ENCODE measurements around the gene COPZ2. TPM values are rescaled to one million over a fixed set of nuclear protein-coding genes. Genes with fewer than 3 reads are reported as not detected.

Gene COPZ2
- total RNA-seq, 2 experiments from 2014 or later: 0.47 to 0.88 TPM

GRCh38 chr17:48056879-48057278, 19.3 kb upstream of the COPZ2 start:
- Mint-ChIP-seq H3K4me1 (ENCODE audit: low read depth) (peaks cover 24% of the 10 kb centered on the region), H3K27ac (no peak overlapping the region), H3K36me3 (ENCODE audit: low read depth) (peaks cover 87% of the 10 kb centered on the region), H3K27me3 (no peaks in the 10 kb centered on the region), H3K4me3 (no peak overlapping the region), H3K9me3 (no peaks in the 10 kb centered on the region)
- Histone ChIP-seq H3K9me3 (ENCODE audit: control insufficient read depth in 1 of 2, insufficient read depth in 1 of 2, low read length in 2 of 2) (no peaks in the 10 kb centered on the region), H3K36me3 (ENCODE audit: insufficient read depth, low read length) (peaks cover 87% of the 10 kb centered on the region), H3K4me3 (ENCODE audit: low read length) (no peak overlapping the region), H3K27ac (ENCODE audit: low read depth in 1 of 2, low read length in 2 of 2) (no peak overlapping the region), H3K4me1 (ENCODE audit: insufficient read depth, low read length) (peaks cover 33% of the 10 kb centered on the region), H3K27me3 (ENCODE audit: control insufficient read depth in 1 of 2, insufficient read depth in 2 of 2, low read length in 2 of 2) (no peaks in the 10 kb centered on the region)
- no peak for TF ChIP-seq CTCF (IDR thresholded peaks at IDR 0.05)
- DNase-seq: no peak
- intact Hi-C loops (cut with DNase I, micrococcal nuclease): no loop called here
- no peak for ATAC-seq (ENCODE audit: poor library complexity)
- ChIA-PET CTCF (no interaction called here), POLR2A (interaction anchor here (1.3 kb wide), 1 partner anchor 9 kb away, joined by 5 read pairs; the partner anchor contains the start of gene NFE2L1)

GRCh38 chr17:48056246-48056745, 18.7 kb upstream of the COPZ2 start:
- H3K9me3 Mint-ChIP-seq: no peaks in the 10 kb centered on the region
- DNase-seq (no peak), ATAC-seq (ENCODE audit: poor library complexity) (no peak)
- ChIA-PET POLR2A (interaction anchor here (1.5 kb wide), 1 partner anchor 9 kb away, joined by 4 read pairs; no protein-coding TSS in a partner anchor), CTCF (interaction anchor here (1.0 kb wide), 1 partner anchor 12 kb away, joined by 3 read pairs; no protein-coding TSS in a partner anchor)
- no peak overlapping the region for H3K27ac ChIP-seq (ENCODE audit: low read depth in 1 of 2, low read length in 2 of 2)
- no peak overlapping the region for H3K4me3 ChIP-seq (ENCODE audit: low read length)
- no peak overlapping the region for H3K4me3 Mint-ChIP-seq
- H3K27me3 Mint-ChIP-seq: no peaks in the 10 kb centered on the region
- no peaks in the 10 kb centered on the region for H3K9me3 ChIP-seq (ENCODE audit: control insufficient read depth in 1 of 2, insufficient read depth in 1 of 2, low read length in 2 of 2)
- H3K36me3 Mint-ChIP-seq (ENCODE audit: low read depth): peaks cover 87% of the 10 kb centered on the region
- intact Hi-C loops (cut with DNase I, micrococcal nuclease): no loop called here
- peaks cover 86% of the 10 kb centered on the region for H3K36me3 ChIP-seq (ENCODE audit: insufficient read depth, low read length)
- H3K27me3 ChIP-seq (ENCODE audit: control insufficient read depth in 1 of 2, insufficient read depth in 2 of 2, low read length in 2 of 2): no peaks in the 10 kb centered on the region
- peaks cover 28% of the 10 kb centered on the region for H3K4me1 Mint-ChIP-seq (ENCODE audit: low read depth)
- no peak overlapping the region for H3K27ac Mint-ChIP-seq
- H3K4me1 ChIP-seq (ENCODE audit: insufficient read depth, low read length): peaks cover 38% of the 10 kb centered on the region
- TF ChIP-seq CTCF (IDR thresholded peaks at IDR 0.05): no peak

GRCh38 chr17:48055531-48056245, 18.1 kb upstream of the COPZ2 start:
- Mint-ChIP-seq H3K9me3 (no peaks in the 10 kb centered on the region), H3K27ac (no peak overlapping the region), H3K27me3 (no peaks in the 10 kb centered on the region), H3K4me3 (no peak overlapping the region), H3K4me1 (ENCODE audit: low read depth) (peaks cover 31% of the 10 kb centered on the region), H3K36me3 (ENCODE audit: low read depth) (peaks cover 85% of the 10 kb centered on the region)
- no peak for TF ChIP-seq CTCF (IDR thresholded peaks at IDR 0.05)
- Histone ChIP-seq H3K9me3 (ENCODE audit: control insufficient read depth in 1 of 2, insufficient read depth in 1 of 2, low read length in 2 of 2) (no peaks in the 10 kb centered on the region), H3K27me3 (ENCODE audit: control insufficient read depth in 1 of 2, insufficient read depth in 2 of 2, low read length in 2 of 2) (no peaks in the 10 kb centered on the region), H3K4me3 (ENCODE audit: low read length) (no peak overlapping the region), H3K36me3 (ENCODE audit: insufficient read depth, low read length) (peaks cover 90% of the 10 kb centered on the region), H3K4me1 (ENCODE audit: insufficient read depth, low read length) (peaks cover 41% of the 10 kb centered on the region), H3K27ac (ENCODE audit: low read depth in 1 of 2, low read length in 2 of 2) (no peak overlapping the region)
- intact Hi-C loops (cut with DNase I, micrococcal nuclease): no loop called here
- POLR2A ChIA-PET: interaction anchor here (1.5 kb wide), 1 partner anchor 8 kb away, joined by 4 read pairs; no protein-coding TSS in a partner anchor
- DNase-seq (no peak), ATAC-seq (ENCODE audit: poor library complexity) (no peak)
- CTCF ChIA-PET: interaction anchor here (1.0 kb wide), 1 partner anchor 12 kb away, joined by 3 read pairs; no protein-coding TSS in a partner anchor

Measured in CD4-positive, alpha-beta T cell (primary cell).